Brain microvascular endothelial cell (primary cell): ENCODE measurements around the gene PRDM16.

Source experiments
- DNase-seq: peaks from one replicate; pipeline ENCODE4 v3.0.0-alpha.2; 2020
- H3K27ac ChIP-seq: fragments of 250-450 bp; sonication (Bioruptor Pico); 2 replicates; pipeline ENCODE4 v1.5.1; 2020; ENCODE audit warnings: mild to moderate bottlenecking, moderate library complexity
- H3K27me3 ChIP-seq: fragments of 250-450 bp; sonication (Bioruptor Pico); replicated peaks from 2 replicates; pipeline ENCODE4 v1.5.1; 2020; ENCODE audit warnings: mild to moderate bottlenecking
- H3K36me3 ChIP-seq: fragments of 250-450 bp; sonication (Bioruptor Pico); replicated peaks from 2 replicates; pipeline ENCODE4 v1.5.1; 2020; ENCODE audit warnings: mild to moderate bottlenecking
- H3K4me3 ChIP-seq: 2 replicates; pipeline ENCODE4 v1.5.1; 2011; ENCODE audit warnings: low read depth, mild to moderate bottlenecking, control low read depth, low read length, moderate library complexity
- CTCF ChIP-seq: IDR thresholded peaks from 2 replicates; pipeline ENCODE4 v1.5.1; 2011; ENCODE audit warnings: low read depth, mild to moderate bottlenecking, moderate library complexity, low read length, control low read depth, inconsistent platforms; ENCODE audit errors: missing control alignments
- in situ Hi-C: cut with HindIII; loops from 2 replicates; pipeline ENCODE4 v1.10.0; 2017; ENCODE audit warnings: low sequenced_read_pairs, low pct_ligation_motif_present

The PRDM16 gene

GRCh38 chr1:3304246-3304645 is 235.2 kb downstream of the PRDM16 start:
- no peak for TF ChIP-seq CTCF
- no peak overlapping the region for H3K4me3 ChIP-seq
- H3K36me3 ChIP-seq, result no peaks in the 10 kb centered on the region
- no peak for DNase-seq
- H3K27me3 ChIP-seq, result no peaks in the 10 kb centered on the region
- in situ Hi-C loops, result no loop called here
- no peak overlapping the region for H3K27ac ChIP-seq

GRCh38 chr1:3304692-3305091 is 235.7 kb downstream of the PRDM16 start:
- Histone ChIP-seq H3K27me3 (no peaks in the 10 kb centered on the region), H3K4me3 (no peak overlapping the region), H3K36me3 (no peaks in the 10 kb centered on the region), H3K27ac (no peak overlapping the region)
- no peak for TF ChIP-seq CTCF
- DNase-seq, result no peak
- in situ Hi-C loops, result no loop called here

GRCh38 chr1:3305156-3305555 is 236.2 kb downstream of the PRDM16 start:
- in situ Hi-C loops, result no loop called here
- Histone ChIP-seq H3K27ac (no peak overlapping the region), H3K4me3 (no peak overlapping the region), H3K36me3 (no peaks in the 10 kb centered on the region), H3K27me3 (no peaks in the 10 kb centered on the region)
- TF ChIP-seq CTCF, result no peak
- DNase-seq, result no peak

GRCh38 chr1:3306583-3307291 is 237.7 kb downstream of the PRDM16 start:
- peak; percentile 56 for DNase-seq
- Histone ChIP-seq H3K27ac (peak overlapping the region; percentile 6), H3K36me3 (no peaks in the 10 kb centered on the region), H3K27me3 (no peaks in the 10 kb centered on the region), H3K4me3 (no peak overlapping the region)
- peak; percentile 8 for TF ChIP-seq CTCF
- in situ Hi-C loops, result no loop called here

- Histone ChIP-seq H3K27ac (peak overlapping the region; percentile 6), H3K27me3 (no peaks in the 10 kb centered on the region), H3K36me3 (no peaks in the 10 kb centered on the region), H3K4me3 (no peak overlapping the region)
- no peak for TF ChIP-seq CTCF
- DNase-seq, result no peak
- in situ Hi-C loops, result no loop called here
Measured at GRCh38 chr1:3307359-3307758, 238.4 kb downstream of the PRDM16 start.

GRCh38 chr1:3308053-3308452 is 239.1 kb downstream of the PRDM16 start:
- in situ Hi-C loops, result no loop called here
- Histone ChIP-seq H3K27me3 (no peaks in the 10 kb centered on the region), H3K36me3 (no peaks in the 10 kb centered on the region), H3K4me3 (no peak overlapping the region), H3K27ac (no peak overlapping the region)
- no peak for TF ChIP-seq CTCF
- DNase-seq, result no peak
